ENCODE results near the gene RPL35A.

DNA sequence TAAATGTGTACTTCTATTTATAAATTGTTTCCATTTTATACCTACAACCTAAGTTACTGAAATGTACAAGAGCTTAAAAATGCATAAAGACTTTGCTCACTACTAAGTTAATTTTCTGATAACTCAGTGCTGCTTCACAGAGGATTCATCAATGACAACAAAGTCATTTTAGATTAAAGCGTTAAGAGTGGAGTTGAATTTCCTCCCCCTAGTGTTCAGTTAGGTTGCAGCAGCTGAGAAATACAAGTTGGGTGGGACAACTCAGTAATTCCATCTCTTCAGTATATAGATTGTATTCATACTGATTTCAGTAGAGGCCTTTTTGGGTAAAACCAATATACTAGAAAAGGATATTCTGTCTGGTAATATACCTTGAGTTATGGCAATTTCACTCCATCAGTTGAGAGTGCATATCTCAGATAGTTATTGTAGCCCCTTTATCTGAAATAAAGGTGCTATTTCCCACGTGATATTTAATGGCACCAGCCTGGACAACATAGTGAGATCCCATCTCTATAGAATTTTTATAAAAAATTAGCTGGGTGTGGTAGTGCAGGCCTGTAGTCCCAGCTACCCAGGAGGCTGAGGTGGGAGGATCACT is 6.9 kb upstream of the RPL35A start:
- TF ChIP-seq POLR2A (IDR thresholded peaks at IDR 0.05; ENCODE audit: extremely low read depth, insufficient read length): no peak
- TF ChIP-seq, protein P1, sequence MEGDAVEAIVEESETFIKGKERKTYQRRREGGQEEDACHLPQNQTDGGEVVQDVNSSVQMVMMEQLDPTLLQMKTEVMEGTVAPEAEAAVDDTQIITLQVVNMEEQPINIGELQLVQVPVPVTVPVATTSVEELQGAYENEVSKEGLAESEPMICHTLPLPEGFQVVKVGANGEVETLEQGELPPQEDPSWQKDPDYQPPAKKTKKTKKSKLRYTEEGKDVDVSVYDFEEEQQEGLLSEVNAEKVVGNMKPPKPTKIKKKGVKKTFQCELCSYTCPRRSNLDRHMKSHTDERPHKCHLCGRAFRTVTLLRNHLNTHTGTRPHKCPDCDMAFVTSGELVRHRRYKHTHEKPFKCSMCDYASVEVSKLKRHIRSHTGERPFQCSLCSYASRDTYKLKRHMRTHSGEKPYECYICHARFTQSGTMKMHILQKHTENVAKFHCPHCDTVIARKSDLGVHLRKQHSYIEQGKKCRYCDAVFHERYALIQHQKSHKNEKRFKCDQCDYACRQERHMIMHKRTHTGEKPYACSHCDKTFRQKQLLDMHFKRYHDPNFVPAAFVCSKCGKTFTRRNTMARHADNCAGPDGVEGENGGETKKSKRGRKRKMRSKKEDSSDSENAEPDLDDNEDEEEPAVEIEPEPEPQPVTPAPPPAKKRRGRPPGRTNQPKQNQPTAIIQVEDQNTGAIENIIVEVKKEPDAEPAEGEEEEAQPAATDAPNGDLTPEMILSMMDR (IDR thresholded peaks at IDR 0.05; ENCODE audit: low read depth, low read length): peak; percentile 61
